Psoas muscle (tissue), 8 donors: ENCODE data around the gene CHFR. TPM values are rescaled to one million over a fixed set of nuclear protein-coding genes. Genes with fewer than 3 reads are reported as not detected.

Source experiments
- ATAC-seq, 4 donors: fragments of 200-7000 bp; cut with Tn5 transposase; one replicate each; pipeline ENCODE4 v1.9.1; 2020; ENCODE audit warnings: moderate library complexity in 3 of 4, mild to moderate bottlenecking in 2 of 4
- DNase-seq, 2 donors: peaks; one replicate each; pipeline ENCODE4 v3.0.0-alpha.2; 2020
- H3K27ac ChIP-seq: fragments of 200-600 bp; one replicate; pipeline ENCODE4 v1.8.0; 2022
- H3K27me3 ChIP-seq, 3 donors: fragments of 200-600 bp in 1 of 3; one replicate each; pipeline versions ENCODE4 v1.6.1 to v1.8.0; 2013 to 2022; ENCODE audit warnings: low read length in 2 of 3, mild to moderate bottlenecking in 2 of 3, moderate library complexity in 1 of 3; ENCODE audit not compliant: insufficient read depth in 3 of 3
- H3K36me3 ChIP-seq, 2 donors: fragments of 200-600 bp in 1 of 2; one replicate each; pipeline versions ENCODE4 v1.6.1 to v1.8.0; 2013 to 2022; ENCODE audit warnings: low read depth in 1 of 2, mild to moderate bottlenecking in 1 of 2, moderate library complexity in 1 of 2; ENCODE audit not compliant: insufficient read depth in 1 of 2
- H3K4me1 ChIP-seq: fragments of 200-600 bp; one replicate; pipeline ENCODE4 v1.8.0; 2022
- H3K4me3 ChIP-seq: fragments of 200-600 bp; one replicate; pipeline ENCODE4 v1.8.0; 2022; ENCODE audit warnings: mild to moderate bottlenecking
- H3K9me3 ChIP-seq: fragments of 200-600 bp; one replicate; pipeline ENCODE4 v1.8.0; 2022
- CTCF ChIP-seq: fragments of 200-600 bp; IDR thresholded peaks from one replicate; pipeline ENCODE4 v1.8.0; 2022; ENCODE audit warnings: antibody characterized with exemption
- WGBS, 3 donors: extraction: QIAGEN DNeasy Blood & Tissue Kit; methylation state at CpG; one replicate each; pipeline versions ENCODE4 v1.1.6 to v1.1.7; 2013; 5-methylcytosine and 5-hydroxymethylcytosine counted together
- intact Hi-C, 2 donors: fragments of 100-400 bp; cut with DNase I; formaldehyde crosslinking; loops; one replicate each; pipeline versions ENCODE4 v1.11.0 to v1.14.2; 2022
- polyA plus RNA-seq, 3 donors: library from polyadenylated mRNA; stranded (reverse); fragments of 200-250 nt; gene quantifications; one replicate each; pipeline ENCODE4 v1.2.3, GENCODE V29; 2013
- total RNA-seq, 4 donors: library from RNA; stranded (reverse); fragmentation: NEBNext Ultra II Directional in 2 of 4; extraction: Animal tissue kit (Norgen Biotek cat#: 25700) in 2 of 4; gene quantifications; one replicate each; pipeline versions ENCODE4 v1.2.1 to v1.2.4, GENCODE V29; 2021 to 2023
- donor health status: healthy with polysubstance abuse.
- donor health status: DM: no; HTN: no; CAD: no; lungs with moderate emphysema.
- donor health status: Bipolar disorder and iron deficiency.
- donor health status: healthy.
- donor health status: DM: yes; HTN: yes; CAD: no.
- donor health status: DM: no; HTN: no; CAD: no.
- donor health status: DM: no; HTN: no; CAD: no.
- donor health status: DM: yes; HTN: yes; CAD: no.

Gene CHFR
- total and polyA plus RNA-seq, 7 donors, result 7.0 to 15.0 (median 9.8) TPM

DNA sequence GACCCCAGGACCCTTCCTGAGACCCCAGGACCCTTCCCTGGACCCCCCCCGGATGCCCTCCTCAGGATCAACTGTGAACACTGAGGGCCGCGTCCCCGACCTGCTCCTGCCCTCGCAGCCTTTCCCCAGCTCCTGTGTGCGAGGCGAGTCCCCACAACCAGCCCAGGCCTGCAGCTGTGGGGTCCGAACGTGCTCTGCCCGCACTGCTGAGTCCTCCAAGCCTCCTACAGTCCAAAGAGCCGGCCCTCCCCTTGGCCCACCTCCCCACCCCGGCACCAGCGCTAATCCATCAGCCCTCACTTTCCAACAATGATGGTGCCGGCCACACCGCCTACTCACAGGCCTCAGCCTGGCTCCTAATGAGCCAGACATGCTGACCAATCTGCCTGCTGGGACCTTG, 99.5 kb downstream of the CHFR start:
- Histone ChIP-seq H3K9me3 (no peaks in the 10 kb centered on the region), H3K27ac (no peak overlapping the region), H3K4me1 (no peaks in the 10 kb centered on the region), H3K4me3 (no peak overlapping the region), H3K36me3 (peaks cover 2 to 76% of the 10 kb centered on the region in 2 donors), H3K27me3 (no peaks in the 10 kb centered on the region)
- intact Hi-C loops, result no loop called here
- TF ChIP-seq CTCF, result no peak
- ATAC-seq, result no peak
- 90 to 92% (median 90%) methylated on average over 15 of the region's 15 CpGs for WGBS, 3 donors
- DNase-seq, result no peak

DNA sequence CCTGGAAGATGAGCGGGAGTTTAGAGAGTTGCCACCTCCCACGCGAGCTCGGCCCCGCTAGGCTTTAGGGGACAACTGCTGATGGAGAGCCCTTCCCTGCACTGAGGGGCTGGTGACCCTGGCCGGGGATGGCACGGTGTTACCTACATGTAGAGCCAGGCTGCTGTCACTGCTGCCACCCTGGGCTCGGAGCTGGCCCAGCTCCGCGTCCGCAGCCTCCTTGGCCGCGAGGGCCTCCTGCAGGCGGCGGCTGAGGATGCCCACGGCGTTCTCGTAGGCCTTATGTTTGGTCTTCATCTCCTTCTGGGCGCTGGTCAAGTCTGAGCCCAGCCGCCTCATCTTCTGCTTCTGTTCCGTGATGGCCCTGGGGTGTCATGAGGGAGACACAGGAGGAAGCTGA, 101.2 kb downstream of the CHFR start:
- no peak for DNase-seq
- no peak for TF ChIP-seq CTCF
- ATAC-seq, result no peak

DNA sequence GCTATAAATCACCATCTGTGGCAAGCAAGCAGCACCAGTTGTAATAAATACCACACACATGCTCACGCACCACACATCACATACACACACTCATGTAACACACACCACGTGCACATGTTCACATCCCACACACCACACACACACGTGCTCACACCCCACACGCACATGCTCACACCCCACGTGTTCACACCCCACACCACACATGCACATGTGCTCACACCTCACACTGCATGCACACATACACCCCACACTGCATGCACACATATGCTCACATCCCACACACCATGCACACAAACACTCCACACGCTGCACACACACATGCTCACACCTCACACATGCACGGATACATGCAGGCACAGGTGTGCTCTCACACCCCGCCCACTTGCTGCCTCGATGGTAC, 102.8 kb downstream of the CHFR start:
- peak in 1 of 4 donors; percentile 26 for ATAC-seq
- no peak for DNase-seq
- Histone ChIP-seq H3K9me3 (no peaks in the 10 kb centered on the region), H3K27ac (no peak overlapping the region), H3K4me1 (no peaks in the 10 kb centered on the region), H3K36me3 (peaks cover 4 to 84% of the 10 kb centered on the region in 2 donors), H3K27me3 (no peaks in the 10 kb centered on the region), H3K4me3 (no peak overlapping the region)
- intact Hi-C loops, result no loop called here
- TF ChIP-seq CTCF, result no peak
- 80 to 86% (median 82%) methylated on average over 9 of the region's 9 CpGs for WGBS, 3 donors

More for the DNA sequence above, 101.2 kb downstream of the CHFR start:
- H3K36me3 ChIP-seq, result peaks cover 4 to 87% of the 10 kb centered on the region in 2 donors
- WGBS, 3 donors, result 91 to 96% (median 95%) methylated on average over 21 of the region's 21 CpGs
- no peak overlapping the region for H3K4me3 ChIP-seq
- no peak overlapping the region for H3K27ac ChIP-seq
- no peaks in the 10 kb centered on the region for H3K4me1 ChIP-seq
- H3K27me3 ChIP-seq, result no peaks in the 10 kb centered on the region
- intact Hi-C loops, result no loop called here
- no peaks in the 10 kb centered on the region for H3K9me3 ChIP-seq

GRCh38 chr12:132783917-132784531, 103.4 kb downstream of the CHFR start:
- no peak overlapping the region for H3K27ac ChIP-seq
- intact Hi-C loops, result no loop called here
- H3K27me3 ChIP-seq, result no peaks in the 10 kb centered on the region
- no peak for DNase-seq
- no peak for TF ChIP-seq CTCF
- no peaks in the 10 kb centered on the region for H3K9me3 ChIP-seq
- H3K4me3 ChIP-seq, result no peak overlapping the region
- ATAC-seq, result no peak
- H3K4me1 ChIP-seq, result no peaks in the 10 kb centered on the region
- 82 to 86% (median 86%) methylated on average over 22 of the region's 22 CpGs for WGBS, 3 donors
- peaks cover 4 to 84% of the 10 kb centered on the region in 2 donors for H3K36me3 ChIP-seq

Other genes starting within 250 kb of the CHFR start
- 10 to 100 TPM in 3 of 4 donors, 1 to 10 TPM in 1; 6.7 to 15.1 (median 11.7) TPM for gene POLE, start 200.3 kb downstream of the CHFR start, total RNA-seq
- gene POLE, start 200.3 kb downstream of the CHFR start, polyA plus RNA-seq, result 1 to 10 TPM; 4.2 to 6.0 (median 5.4) TPM
- 10 to 100 TPM; 13.1 to 36.8 (median 19.3) TPM for gene PXMP2, start 200.0 kb downstream of the CHFR start, total RNA-seq
- gene PXMP2, start 200.0 kb downstream of the CHFR start, polyA plus RNA-seq, result 10 to 100 TPM; 22.4 to 28.7 (median 23.7) TPM
- 10 to 100 TPM; 35.1 to 62.0 (median 47.6) TPM for gene PGAM5, start 176.8 kb downstream of the CHFR start, total RNA-seq
- gene PGAM5, start 176.8 kb downstream of the CHFR start, polyA plus RNA-seq, result 10 to 100 TPM; 25.3 to 52.3 (median 44.6) TPM
- gene ANKLE2, start 125.8 kb downstream of the CHFR start, total RNA-seq, result 10 to 100 TPM; 25.0 to 56.2 (median 31.8) TPM
- gene ANKLE2, start 125.8 kb downstream of the CHFR start, polyA plus RNA-seq, result 10 to 100 TPM; 24.1 to 43.5 (median 29.7) TPM
- 10 to 100 TPM; 25.2 to 40.8 (median 31.5) TPM for gene GOLGA3, start 58.7 kb downstream of the CHFR start, total RNA-seq
- 10 to 100 TPM in 2 of 3 donors, 1 to 10 TPM in 1; 7.5 to 32.6 (median 14.0) TPM for gene GOLGA3, start 58.7 kb downstream of the CHFR start, polyA plus RNA-seq
- gene ZNF605, start 68.7 kb upstream of the CHFR start, total RNA-seq, result 1 to 10 TPM; 6.6 to 8.8 (median 7.8) TPM
- gene ZNF605, start 68.7 kb upstream of the CHFR start, polyA plus RNA-seq, result 1 to 10 TPM; 1.6 to 4.1 (median 2.5) TPM
- 1 to 10 TPM; 2.9 to 3.9 (median 3.3) TPM for gene ZNF26, start 98.8 kb upstream of the CHFR start, total RNA-seq
- gene ZNF26, start 98.8 kb upstream of the CHFR start, polyA plus RNA-seq, result 1 to 10 TPM; 1.4 to 4.0 (median 2.1) TPM
- gene ZNF84, start 149.9 kb upstream of the CHFR start, total RNA-seq, result 10 to 100 TPM in 3 of 4 donors, 1 to 10 TPM in 1; 9.0 to 11.5 (median 10.5) TPM
- 10 to 100 TPM in 1 of 3 donors, 1 to 10 TPM in 2; 2.8 to 23.7 (median 4.7) TPM for gene ZNF84, start 149.9 kb upstream of the CHFR start, polyA plus RNA-seq
- gene ZNF140, start 193.3 kb upstream of the CHFR start, total RNA-seq, result 1 to 10 TPM; 3.9 to 9.8 (median 7.5) TPM
- 10 to 100 TPM in 1 of 3 donors, 1 to 10 TPM in 2; 5.3 to 25.7 (median 6.6) TPM for gene ZNF140, start 193.3 kb upstream of the CHFR start, polyA plus RNA-seq
- 1 to 10 TPM in 1 of 4 donors, under 1 TPM in 3; 0.69 to 1.1 (median 0.93) TPM for gene ZNF891, start 242.7 kb upstream of the CHFR start, total RNA-seq
- gene ZNF891, start 242.7 kb upstream of the CHFR start, polyA plus RNA-seq, result 1 to 10 TPM in 1 of 3 donors, under 1 TPM in 2; 0.24 to 1.1 (median 0.31) TPM
- 1 to 10 TPM; 2.5 to 5.3 (median 3.3) TPM for gene ZNF10, start 243.0 kb upstream of the CHFR start, total RNA-seq
- gene ZNF10, start 243.0 kb upstream of the CHFR start, polyA plus RNA-seq, result 1 to 10 TPM; 2.1 to 9.3 (median 3.0) TPM